K562 (cell line): ENCODE measurements around the gene MVP. TPM values are rescaled to one million over a fixed set of nuclear protein-coding genes. Genes with fewer than 3 reads are reported as not detected.
"Not testable (repeated sequence)": the region's sequence is repeated elsewhere in the genome, so short reads cannot be mapped to it uniquely, and the experiment has no call there.

Experiments
- ATAC-seq: fragments of 200-7000 bp; cut with Tn5 transposase; 3 replicates; pipeline ENCODE4 v1.9.1; 2020; ENCODE audit warnings: moderate library complexity
- BruUV-seq: library from RNA; stranded (reverse); fragments of 400-500 nt; replicated peaks from 2 replicates; lab custom pipeline; 2021; lab: Mats Ljungman, UMichigan
- CTCF ChIA-PET: fragments of 300-600 bp; formaldehyde crosslinking; extraction: SDS; loops from one replicate; lab custom pipeline; 2021; ENCODE audit warnings: low intra/inter-chr PET ratio; lab: Yijun Ruan, JAX
- POLR2A ChIA-PET: fragments of 300-600, 350-650 bp; sonication (Branson Sonifier 250); formaldehyde crosslinking; extraction: SDS; loops from one replicate; lab custom pipeline; 2021; ENCODE audit warnings: antibody characterized with exemption, inconsistent platforms; lab: Yijun Ruan, JAX
- DNase-seq, 4 experiments: peaks; one replicate each; pipeline versions ENCODE4 v3.0.0 to v3.0.0-alpha.2; 2011 to 2018; ENCODE audit warnings: low spot score in 3 of 4, mixed read lengths in 3 of 4; ENCODE audit errors: extremely low read depth in 1 of 4
- FAIRE-seq: peaks from 2 replicates; lab custom pipeline; 2011; peaks lifted over from hg19 to GRCh38; lab: Jason Lieb, UNC
- H2AFZ ChIP-seq: 2 replicates; pipeline ENCODE4 v1.6.0; 2011; ENCODE audit warnings: low read depth, low read length, control low read depth, inconsistent platforms
- H3K27ac ChIP-seq: fragments of 200-600 bp; 3 replicates; pipeline ENCODE4 v1.8.0; 2011; ENCODE audit warnings: low read depth, mild to moderate bottlenecking, control low read depth, inconsistent platforms, low read length, moderate library complexity, mixed read lengths; ENCODE audit errors: extremely low read depth
- H3K27me3 ChIP-seq, 2 experiments: fragments of 300-600 bp in 1 of 2; 2 replicates in 1 of 2; 3 replicates in 1 of 2; pipeline versions ENCODE4 v1.6.0 to v1.8.0; 2011; ENCODE audit warnings: inconsistent platforms in 2 of 2, low read length in 2 of 2, mild to moderate bottlenecking in 1 of 2, mixed read lengths in 1 of 2, moderate library complexity in 1 of 2; ENCODE audit not compliant: control insufficient read depth in 2 of 2, insufficient read depth in 2 of 2
- H3K36me3 ChIP-seq: fragments of 300-600 bp; 3 replicates; pipeline ENCODE4 v1.8.0; 2011; ENCODE audit warnings: mild to moderate bottlenecking, low read length, inconsistent platforms; ENCODE audit not compliant: control insufficient read depth, insufficient read depth
- H3K4me1 ChIP-seq, 2 experiments: fragments of 200-600 bp in 1 of 2; replicated peaks in 1 of 2; 2 replicates in 1 of 2; 3 replicates in 1 of 2; pipeline versions ENCODE4 v1.5.1 to v1.8.0; 2011; ENCODE audit warnings: inconsistent platforms in 2 of 2, low read length in 2 of 2, mild to moderate bottlenecking in 1 of 2, mixed read lengths in 1 of 2, moderate library complexity in 1 of 2; ENCODE audit not compliant: control insufficient read depth in 2 of 2, insufficient read depth in 2 of 2
- H3K4me2 ChIP-seq: 2 replicates; pipeline ENCODE4 v1.6.1; 2011; ENCODE audit warnings: low read length, control low read depth, inconsistent platforms, mixed read lengths; ENCODE audit not compliant: insufficient read depth
- H3K4me3 ChIP-seq: fragments of 200-600 bp; sonication (generic), shearing (Covaris generic); 2 replicates; pipeline ENCODE4 v1.5.1; 2016; ENCODE audit warnings: control low read depth, inconsistent platforms
- H3K79me2 ChIP-seq: fragments of 200-600 bp; 3 replicates; pipeline ENCODE4 v1.8.0; 2011; ENCODE audit warnings: low read length, inconsistent platforms; ENCODE audit not compliant: control insufficient read depth, insufficient read depth
- H3K9ac ChIP-seq, 2 experiments: 2 replicates each; pipeline versions ENCODE4 v1.6.0 to v1.6.1; 2011; ENCODE audit warnings: low read depth in 2 of 2, low read length in 2 of 2, control low read depth in 1 of 2, inconsistent platforms in 1 of 2, mild to moderate bottlenecking in 1 of 2, mixed read lengths in 1 of 2; ENCODE audit not compliant: insufficient read depth in 1 of 2
- H3K9me1 ChIP-seq: one replicate; pipeline ENCODE4 v1.6.0; 2011; ENCODE audit warnings: inconsistent platforms, mild to moderate bottlenecking, low read length, moderate library complexity; ENCODE audit not compliant: control insufficient read depth, insufficient read depth
- H3K9me3 ChIP-seq: replicated peaks from 2 replicates; pipeline ENCODE4 v1.5.1; 2011; ENCODE audit warnings: low read depth, low read length, inconsistent platforms; ENCODE audit not compliant: control insufficient read depth, insufficient read depth
- H4K20me1 ChIP-seq: replicated peaks from 2 replicates; pipeline ENCODE4 v1.6.1; 2011; ENCODE audit warnings: low read length, inconsistent platforms, mixed read lengths; ENCODE audit not compliant: control insufficient read depth, insufficient read depth
- MAZ ChIP-seq, 2 experiments: fragments of 450-650 bp in 1 of 2; sonication (generic) in 1 of 2; formaldehyde crosslinking; IDR thresholded peaks in 1 of 2; conservative IDR thresholded peaks in 1 of 2; 2 replicates each; pipeline versions ENCODE4 v1.4.0 to v1.5.0; 2020; ENCODE audit warnings: mild to moderate bottlenecking in 1 of 2, missing genetic modification reagents in 1 of 2
- MIER1 ChIP-seq: fragments of 450-650 bp; IDR thresholded peaks from 2 replicates; pipeline ENCODE4 v1.6.1; 2016; ENCODE audit warnings: antibody characterized with exemption, mild to moderate bottlenecking, low read depth
- TBL1XR1 ChIP-seq, 2 experiments: IDR thresholded peaks; 2 replicates each; pipeline ENCODE4 v1.6.1; 2012; ENCODE audit warnings: improper control_type of control experiment in 2 of 2, low read length in 2 of 2, mild to moderate bottlenecking in 1 of 2
- WGBS: fragments of 100-300 bp; shearing (Covaris generic); methylation state at CpG from one replicate; pipeline ENCODE4 v1.1.6; 2016; ENCODE audit warnings: low coverage, mixed read lengths; ENCODE audit not compliant: insufficient coverage; ENCODE audit errors: missing lambda C conversion rate; 5-methylcytosine and 5-hydroxymethylcytosine counted together
- in situ Hi-C: fragments of 300-500 bp; cut with MboI; formaldehyde crosslinking; loops from 4 replicates; pipeline ENCODE4 v1.15.0; 2018; ENCODE audit warnings: inconsistent platforms, mixed read lengths
- intact Hi-C: fragments of 100-400 bp; cut with micrococcal nuclease; formaldehyde crosslinking; loops from 2 replicates; pipeline ENCODE4 v1.14.2; 2022
- polyA plus RNA-seq, 8 experiments: library from polyadenylated mRNA; depleted of rRNA in 4 of 8; stranded (reverse) in 5 of 8; unstranded in 3 of 8; fragments of >200 nt; fragmentation: Nextera tagmentation in 2 of 8; fragmentation: Illumina TruSeq in 1 of 8; extraction: Ambion mirVana in 2 of 8; extraction: Trizol in 1 of 8; gene quantifications; 2 replicates each; pipeline versions ENCODE4 v1.2.1 to v1.2.3, GENCODE V29; 2011 to 2014; ENCODE audit warnings: inconsistent platforms in 1 of 8, missing spikeins in 1 of 8
- total RNA-seq, 7 experiments: library from RNA; depleted of rRNA in 6 of 7; stranded (reverse); fragments of >200 nt in 6 of 7; fragmentation: Illumina TruSeq in 2 of 7; extraction: Trizol in 2 of 7; gene quantifications; 2 replicates each; pipeline versions ENCODE4 v1.2.1 to v1.2.3, GENCODE V29; 2011 to 2021; ENCODE audit warnings: low replicate concordance in 1 of 7
- TF ChIP-seq, protein P1 (sequence below): fragments of 250-450 bp; sonication (Bioruptor Pico); IDR thresholded peaks from 2 replicates; pipeline ENCODE4 v1.8.0; 2021; ENCODE audit warnings: moderate library complexity, mild to moderate bottlenecking, inconsistent platforms

MVP gene
- total and polyA plus RNA-seq, 9 of the 15 experiments (the other 6 are each of a cell fraction or from before 2014, with no cell fraction given) = 0.39 to 1.9 (median 0.76) TPM; not detected in 2

GRCh38 chr16:29784901-29785500, 35.3 kb upstream of the MVP start (continued):
- TF ChIP-seq MAZ (CRISPR knock-in tag; conservative IDR thresholded peaks at IDR 0.05 in 1 of 2, IDR thresholded peaks at IDR 0.05 in 1 of 2) (peak in 1 of 2 experiments; percentile 44; a peak in 1 of 4 replicates), MIER1 (0 out of 2 replicates have a peak, but pooled peaks have one; percentile 30), TBL1XR1 (IDR thresholded peaks at IDR 0.05; ENCODE audit: low read length in 2 of 2) (no peak)
- TF ChIP-seq, protein P1, sequence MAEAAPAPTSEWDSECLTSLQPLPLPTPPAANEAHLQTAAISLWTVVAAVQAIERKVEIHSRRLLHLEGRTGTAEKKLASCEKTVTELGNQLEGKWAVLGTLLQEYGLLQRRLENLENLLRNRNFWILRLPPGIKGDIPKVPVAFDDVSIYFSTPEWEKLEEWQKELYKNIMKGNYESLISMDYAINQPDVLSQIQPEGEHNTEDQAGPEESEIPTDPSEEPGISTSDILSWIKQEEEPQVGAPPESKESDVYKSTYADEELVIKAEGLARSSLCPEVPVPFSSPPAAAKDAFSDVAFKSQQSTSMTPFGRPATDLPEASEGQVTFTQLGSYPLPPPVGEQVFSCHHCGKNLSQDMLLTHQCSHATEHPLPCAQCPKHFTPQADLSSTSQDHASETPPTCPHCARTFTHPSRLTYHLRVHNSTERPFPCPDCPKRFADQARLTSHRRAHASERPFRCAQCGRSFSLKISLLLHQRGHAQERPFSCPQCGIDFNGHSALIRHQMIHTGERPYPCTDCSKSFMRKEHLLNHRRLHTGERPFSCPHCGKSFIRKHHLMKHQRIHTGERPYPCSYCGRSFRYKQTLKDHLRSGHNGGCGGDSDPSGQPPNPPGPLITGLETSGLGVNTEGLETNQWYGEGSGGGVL = no peak

- H3K27me3 ChIP-seq, H3K27ac ChIP-seq, DNase-seq, H2AFZ ChIP-seq, H3K4me3 ChIP-seq, H3K9ac ChIP-seq, H3K9me1 ChIP-seq, FAIRE-seq, BruUV-seq, in situ Hi-C loops, H3K36me3 ChIP-seq, H3K4me2 ChIP-seq, ATAC-seq, H3K9me3 ChIP-seq, H4K20me1 ChIP-seq, CTCF ChIA-PET: not testable (repeated sequence)
- peaks cover 24% of the 10 kb centered on the region for H3K79me2 ChIP-seq
- POLR2A ChIA-PET = interaction anchor here (0.7 to 1.8 kb wide), 2 partner anchors 17 to 35 kb away, joined by 4 to 6 read pairs; no protein-coding TSS in a partner anchor
- intact Hi-C loops = loop anchor here (10.0 kb wide), 1 partner anchor 82 kb away; no protein-coding TSS in a partner anchor
- 26% methylated on average over 4 of the region's 4 CpGs for WGBS
- H3K4me1 ChIP-seq = peaks cover 12 to 14% of the 10 kb centered on the region in 2 experiments
Observed at GRCh38 chr16:29787155-29787554, 33.1 kb upstream of the MVP start.
